Type B pancreatic cell (in vitro differentiated cells): ENCODE data around the gene NKAIN2. TPM values are rescaled to one million over a fixed set of nuclear protein-coding genes. Genes with fewer than 3 reads are reported as not detected.

Source experiments
- DNase-seq: peaks from one replicate; pipeline ENCODE4 v3.0.0; 2021; ENCODE audit warnings: mixed read lengths; ENCODE audit not compliant: unreplicated experiment; ENCODE audit errors: extremely low spot score
- H3K27ac Mint-ChIP-seq: 2 replicates; pipeline ENCODE4 v1.8.0; 2021; ENCODE audit warnings: mild to moderate bottlenecking, mixed read lengths
- H3K27me3 Mint-ChIP-seq: 2 replicates; pipeline ENCODE4 v1.8.0; 2021; ENCODE audit warnings: mixed read lengths
- H3K36me3 Mint-ChIP-seq: 2 replicates; pipeline ENCODE4 v1.8.0; 2021; ENCODE audit warnings: mixed read lengths
- H3K4me1 Mint-ChIP-seq: one replicate; pipeline ENCODE4 v1.8.0; 2021; ENCODE audit warnings: mixed read lengths; ENCODE audit not compliant: unreplicated experiment
- H3K4me3 Mint-ChIP-seq: 2 replicates; pipeline ENCODE4 v1.8.0; 2021; ENCODE audit warnings: mild to moderate bottlenecking, mixed read lengths
- H3K9me3 Mint-ChIP-seq: 2 replicates; pipeline ENCODE4 v1.8.0; 2021; ENCODE audit warnings: mixed read lengths
- total RNA-seq: library from RNA; stranded (reverse); gene quantifications from 2 replicates; pipeline ENCODE4 v1.2.1, GENCODE V29; 2021; ENCODE audit warnings: low replicate concordance
- TF ChIP-seq, protein P1 (sequence below): fragments of 200-600 bp; sonication (generic); conservative IDR thresholded peaks from 2 replicates; pipeline ENCODE4 v1.5.0; 2021; ENCODE audit warnings: antibody characterized with exemption, mild to moderate bottlenecking

Gene NKAIN2
- total RNA-seq, 1 donor from 2014 or later = 1.7 TPM

DNA sequence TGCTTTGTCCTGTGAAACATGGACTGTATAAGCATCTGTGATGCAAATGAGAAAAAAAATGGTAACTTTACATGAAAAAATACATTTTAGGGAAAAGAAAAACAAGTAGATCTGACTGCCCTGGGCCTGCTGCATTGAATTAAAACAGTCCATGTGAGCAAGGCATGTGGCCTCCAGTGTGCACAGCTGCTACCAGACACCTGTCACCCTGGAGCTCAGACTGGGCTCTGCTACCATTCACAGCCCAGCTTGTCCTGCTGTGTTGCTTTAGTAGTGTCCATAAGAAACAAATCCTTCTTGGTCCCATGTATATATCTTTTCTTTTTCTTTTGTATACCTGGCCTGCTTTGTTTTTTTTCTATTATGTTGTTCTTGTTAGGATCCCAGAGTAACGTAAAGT, 315.9 kb downstream of the NKAIN2 start:
- H3K27ac Mint-ChIP-seq = no peak overlapping the region
- no peak overlapping the region for H3K4me3 Mint-ChIP-seq
- H3K27me3 Mint-ChIP-seq = no peaks in the 10 kb centered on the region

GRCh38 chr6:124123617-124124209, 320.0 kb downstream of the NKAIN2 start:
- Mint-ChIP-seq H3K9me3 (no peaks in the 10 kb centered on the region), H3K4me1 (peaks cover 3% of the 10 kb centered on the region), H3K4me3 (no peak overlapping the region), H3K27me3 (no peaks in the 10 kb centered on the region), H3K36me3 (no peaks in the 10 kb centered on the region), H3K27ac (no peak overlapping the region)
- DNase-seq = no peak
- TF ChIP-seq, protein P1, sequence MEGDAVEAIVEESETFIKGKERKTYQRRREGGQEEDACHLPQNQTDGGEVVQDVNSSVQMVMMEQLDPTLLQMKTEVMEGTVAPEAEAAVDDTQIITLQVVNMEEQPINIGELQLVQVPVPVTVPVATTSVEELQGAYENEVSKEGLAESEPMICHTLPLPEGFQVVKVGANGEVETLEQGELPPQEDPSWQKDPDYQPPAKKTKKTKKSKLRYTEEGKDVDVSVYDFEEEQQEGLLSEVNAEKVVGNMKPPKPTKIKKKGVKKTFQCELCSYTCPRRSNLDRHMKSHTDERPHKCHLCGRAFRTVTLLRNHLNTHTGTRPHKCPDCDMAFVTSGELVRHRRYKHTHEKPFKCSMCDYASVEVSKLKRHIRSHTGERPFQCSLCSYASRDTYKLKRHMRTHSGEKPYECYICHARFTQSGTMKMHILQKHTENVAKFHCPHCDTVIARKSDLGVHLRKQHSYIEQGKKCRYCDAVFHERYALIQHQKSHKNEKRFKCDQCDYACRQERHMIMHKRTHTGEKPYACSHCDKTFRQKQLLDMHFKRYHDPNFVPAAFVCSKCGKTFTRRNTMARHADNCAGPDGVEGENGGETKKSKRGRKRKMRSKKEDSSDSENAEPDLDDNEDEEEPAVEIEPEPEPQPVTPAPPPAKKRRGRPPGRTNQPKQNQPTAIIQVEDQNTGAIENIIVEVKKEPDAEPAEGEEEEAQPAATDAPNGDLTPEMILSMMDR = no peak

More for the DNA sequence above, 315.9 kb downstream of the NKAIN2 start:
- H3K36me3 Mint-ChIP-seq = no peaks in the 10 kb centered on the region
- DNase-seq = no peak
- TF ChIP-seq, protein P1 = no peak
- no peaks in the 10 kb centered on the region for H3K9me3 Mint-ChIP-seq
- peaks cover 3% of the 10 kb centered on the region for H3K4me1 Mint-ChIP-seq

DNA sequence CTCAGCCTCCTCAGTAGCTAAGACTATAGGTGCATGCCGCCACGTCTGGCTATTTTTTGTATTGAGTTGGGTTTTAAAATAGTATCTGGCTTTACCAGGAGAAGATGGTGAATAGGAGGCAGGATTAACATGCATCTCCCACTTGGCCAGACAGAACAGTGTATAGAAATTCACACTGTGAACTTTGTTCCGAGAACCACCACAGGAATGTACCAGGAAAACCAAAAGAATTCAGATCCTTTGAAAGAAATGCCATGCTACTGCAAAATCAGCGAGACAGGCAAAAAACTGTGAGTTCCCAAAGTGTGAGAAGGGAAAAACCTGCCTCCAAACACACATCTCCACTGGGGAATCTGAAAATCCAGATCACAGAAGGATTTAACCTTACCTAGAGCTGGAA, 327.6 kb downstream of the NKAIN2 start:
- DNase-seq = no peak
- H3K36me3 Mint-ChIP-seq = no peaks in the 10 kb centered on the region
- TF ChIP-seq, protein P1 = no peak
- H3K27ac Mint-ChIP-seq = no peak overlapping the region
- H3K9me3 Mint-ChIP-seq = peaks cover 14% of the 10 kb centered on the region
- H3K27me3 Mint-ChIP-seq = no peaks in the 10 kb centered on the region
- H3K4me1 Mint-ChIP-seq = no peaks in the 10 kb centered on the region
- no peak overlapping the region for H3K4me3 Mint-ChIP-seq

- Mint-ChIP-seq H3K4me1 (no peaks in the 10 kb centered on the region), H3K27ac (no peak overlapping the region)
Observed at GRCh38 chr6:124131779-124132178, 328.1 kb downstream of the NKAIN2 start.

GRCh38 chr6:124132256-124132655, 328.6 kb downstream of the NKAIN2 start:
- peaks cover 14% of the 10 kb centered on the region for H3K9me3 Mint-ChIP-seq
- H3K27ac Mint-ChIP-seq = no peak overlapping the region
- H3K36me3 Mint-ChIP-seq = no peaks in the 10 kb centered on the region
- H3K4me3 Mint-ChIP-seq = no peak overlapping the region
- no peak for DNase-seq
- no peaks in the 10 kb centered on the region for H3K4me1 Mint-ChIP-seq
- no peaks in the 10 kb centered on the region for H3K27me3 Mint-ChIP-seq
- TF ChIP-seq, protein P1 = no peak

More at GRCh38 chr6:124131779-124132178, 328.1 kb downstream of the NKAIN2 start:
- TF ChIP-seq, protein P1 = no peak
- H3K36me3 Mint-ChIP-seq = no peaks in the 10 kb centered on the region
- peaks cover 14% of the 10 kb centered on the region for H3K9me3 Mint-ChIP-seq
- no peaks in the 10 kb centered on the region for H3K27me3 Mint-ChIP-seq
- DNase-seq = no peak
- H3K4me3 Mint-ChIP-seq = no peak overlapping the region
